Fibroblast of lung (primary cell): ENCODE data around the gene REX1BD. TPM values are rescaled to one million over a fixed set of nuclear protein-coding genes. Genes with fewer than 3 reads are reported as not detected.
"Not testable (repeated sequence)": the region's sequence is repeated elsewhere in the genome, so short reads cannot be mapped to it uniquely, and the experiment has no call there.

Experiments
- DNase-seq, 2 donors: peaks; one replicate each; pipeline versions ENCODE4 v3.0.0 to v3.0.0-alpha.2; 2010; ENCODE audit warnings: low read depth in 2 of 2
- H2AFZ ChIP-seq: 2 replicates; pipeline ENCODE4 v1.5.1; 2012; ENCODE audit warnings: low read length, control low read depth, inconsistent platforms
- H3K27ac ChIP-seq: 2 replicates; pipeline ENCODE4 v1.5.1; 2011; ENCODE audit warnings: low read length, control low read depth; ENCODE audit not compliant: insufficient read depth
- H3K27me3 ChIP-seq: 2 replicates; pipeline ENCODE4 v1.5.1; 2011; ENCODE audit warnings: mild to moderate bottlenecking, low read length; ENCODE audit not compliant: control insufficient read depth, insufficient read depth
- H3K36me3 ChIP-seq: 2 replicates; pipeline ENCODE4 v1.5.1; 2011; ENCODE audit warnings: low read length; ENCODE audit not compliant: control insufficient read depth, insufficient read depth
- H3K4me1 ChIP-seq: 2 replicates; pipeline ENCODE4 v1.5.1; 2011; ENCODE audit warnings: low read length; ENCODE audit not compliant: control insufficient read depth, insufficient read depth; ENCODE audit errors: extremely low read depth
- H3K4me2 ChIP-seq: 2 replicates; pipeline ENCODE4 v1.5.1; 2011; ENCODE audit warnings: low read length, control low read depth; ENCODE audit not compliant: insufficient read depth; ENCODE audit errors: extremely low read depth
- H3K4me3 ChIP-seq, 4 experiments: fragments of 200-600 bp in 1 of 4; sonication (generic) in 1 of 4; replicated peaks in 1 of 4; 2 replicates each; pipeline ENCODE4 v1.5.1; 2011 to 2016; ENCODE audit warnings: low read length in 4 of 4, low read depth in 3 of 4, mild to moderate bottlenecking in 3 of 4, control low read depth in 2 of 4, inconsistent platforms in 1 of 4, mixed read lengths in 1 of 4; ENCODE audit not compliant: insufficient read depth in 1 of 4; ENCODE audit errors: control extremely low read depth in 1 of 4
- H3K79me2 ChIP-seq: 2 replicates; pipeline ENCODE4 v1.5.1; 2012; ENCODE audit warnings: mild to moderate bottlenecking, low read length, inconsistent platforms; ENCODE audit not compliant: control insufficient read depth, insufficient read depth
- H3K9ac ChIP-seq: 2 replicates; pipeline ENCODE4 v1.5.1; 2011; ENCODE audit warnings: mild to moderate bottlenecking, low read length, control low read depth; ENCODE audit not compliant: insufficient read depth
- H3K9me3 ChIP-seq: 2 replicates; pipeline ENCODE4 v1.5.1; 2012; ENCODE audit warnings: low read depth, low read length; ENCODE audit not compliant: control insufficient read depth, insufficient read depth
- H4K20me1 ChIP-seq: 2 replicates; pipeline ENCODE4 v1.5.1; 2011; ENCODE audit warnings: low read length; ENCODE audit not compliant: control insufficient read depth, insufficient read depth; ENCODE audit errors: extremely low read depth
- EZH2 ChIP-seq: IDR thresholded peaks from 2 replicates; pipeline ENCODE4 v1.5.1; 2012; ENCODE audit warnings: low read length, control low read depth, mild to moderate bottlenecking; ENCODE audit errors: missing control alignments
- polyA plus RNA-seq, 2 donors: library from polyadenylated mRNA; depleted of rRNA in 1 of 2; stranded (reverse) in 1 of 2; unstranded in 1 of 2; fragments of >200 nt; gene quantifications; 2 replicates each; pipeline ENCODE4 v1.2.1, GENCODE V29; 2011 to 2012; ENCODE audit warnings: missing spikeins in 1 of 2
- total RNA-seq: library from RNA; depleted of rRNA; stranded (reverse); fragments of >200 nt; gene quantifications from 2 replicates; pipeline ENCODE4 v1.2.1, GENCODE V29; 2014
- TF ChIP-seq, protein P1 (sequence below), 2 donors: IDR thresholded peaks in 1 of 2; conservative IDR thresholded peaks in 1 of 2; 1 replicate in 1 of 2; 2 replicates in 1 of 2; pipeline ENCODE4 v1.5.1; 2011 to 2012; ENCODE audit warnings: low read length in 2 of 2, control low read depth in 1 of 2, inconsistent platforms in 1 of 2, low read depth in 1 of 2, mild to moderate bottlenecking in 1 of 2

Gene REX1BD
- total and polyA plus RNA-seq, 2 donors (not counting 1 experiment from before 2014, with no cell fraction given) = 16.2 to 37.0 TPM

DNA sequence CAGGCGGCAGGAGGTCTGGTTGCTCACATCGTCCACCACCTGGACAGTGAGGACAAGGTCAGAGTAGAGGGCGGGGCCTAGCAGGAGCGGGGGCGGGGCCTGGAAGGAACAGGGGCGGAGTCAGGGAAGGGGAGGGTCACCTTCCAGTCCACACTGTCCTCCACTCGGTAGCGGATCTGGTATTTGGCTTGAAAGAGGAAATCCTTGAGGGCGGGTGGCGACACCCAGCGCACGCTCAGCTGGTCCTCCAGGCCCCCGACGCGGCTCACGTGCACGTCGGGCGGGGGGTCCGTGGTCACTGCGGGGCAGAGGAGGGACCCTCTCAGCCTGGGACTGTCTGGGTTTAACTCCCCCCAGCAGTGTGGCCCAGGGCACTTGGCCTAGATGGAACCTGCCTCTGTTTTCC lies 8.2 kb downstream of the REX1BD start:
- no peaks in the 10 kb centered on the region for H3K27me3 ChIP-seq
- no peak overlapping the region for H2AFZ ChIP-seq
- no peak overlapping the region for H3K27ac ChIP-seq
- peak in 1 of 2 donors; percentile 32 for DNase-seq
- no peak overlapping the region for H3K4me3 ChIP-seq
- no peaks in the 10 kb centered on the region for H3K9me3 ChIP-seq
- H3K4me1 ChIP-seq = no peaks in the 10 kb centered on the region
- TF ChIP-seq, protein P1, sequence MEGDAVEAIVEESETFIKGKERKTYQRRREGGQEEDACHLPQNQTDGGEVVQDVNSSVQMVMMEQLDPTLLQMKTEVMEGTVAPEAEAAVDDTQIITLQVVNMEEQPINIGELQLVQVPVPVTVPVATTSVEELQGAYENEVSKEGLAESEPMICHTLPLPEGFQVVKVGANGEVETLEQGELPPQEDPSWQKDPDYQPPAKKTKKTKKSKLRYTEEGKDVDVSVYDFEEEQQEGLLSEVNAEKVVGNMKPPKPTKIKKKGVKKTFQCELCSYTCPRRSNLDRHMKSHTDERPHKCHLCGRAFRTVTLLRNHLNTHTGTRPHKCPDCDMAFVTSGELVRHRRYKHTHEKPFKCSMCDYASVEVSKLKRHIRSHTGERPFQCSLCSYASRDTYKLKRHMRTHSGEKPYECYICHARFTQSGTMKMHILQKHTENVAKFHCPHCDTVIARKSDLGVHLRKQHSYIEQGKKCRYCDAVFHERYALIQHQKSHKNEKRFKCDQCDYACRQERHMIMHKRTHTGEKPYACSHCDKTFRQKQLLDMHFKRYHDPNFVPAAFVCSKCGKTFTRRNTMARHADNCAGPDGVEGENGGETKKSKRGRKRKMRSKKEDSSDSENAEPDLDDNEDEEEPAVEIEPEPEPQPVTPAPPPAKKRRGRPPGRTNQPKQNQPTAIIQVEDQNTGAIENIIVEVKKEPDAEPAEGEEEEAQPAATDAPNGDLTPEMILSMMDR (conservative IDR thresholded peaks at IDR 0.05 in 1 of 2, IDR thresholded peaks at IDR 0.05 in 1 of 2; ENCODE audit: low read depth in 1 of 2, low read length in 2 of 2) = no peak
- no peak for TF ChIP-seq EZH2
- H3K9ac ChIP-seq = no peak overlapping the region
- H3K4me2 ChIP-seq = no peak overlapping the region
- H3K36me3 ChIP-seq = no peaks in the 10 kb centered on the region
- no peaks in the 10 kb centered on the region for H3K79me2 ChIP-seq
- H4K20me1 ChIP-seq = no peaks in the 10 kb centered on the region

DNA sequence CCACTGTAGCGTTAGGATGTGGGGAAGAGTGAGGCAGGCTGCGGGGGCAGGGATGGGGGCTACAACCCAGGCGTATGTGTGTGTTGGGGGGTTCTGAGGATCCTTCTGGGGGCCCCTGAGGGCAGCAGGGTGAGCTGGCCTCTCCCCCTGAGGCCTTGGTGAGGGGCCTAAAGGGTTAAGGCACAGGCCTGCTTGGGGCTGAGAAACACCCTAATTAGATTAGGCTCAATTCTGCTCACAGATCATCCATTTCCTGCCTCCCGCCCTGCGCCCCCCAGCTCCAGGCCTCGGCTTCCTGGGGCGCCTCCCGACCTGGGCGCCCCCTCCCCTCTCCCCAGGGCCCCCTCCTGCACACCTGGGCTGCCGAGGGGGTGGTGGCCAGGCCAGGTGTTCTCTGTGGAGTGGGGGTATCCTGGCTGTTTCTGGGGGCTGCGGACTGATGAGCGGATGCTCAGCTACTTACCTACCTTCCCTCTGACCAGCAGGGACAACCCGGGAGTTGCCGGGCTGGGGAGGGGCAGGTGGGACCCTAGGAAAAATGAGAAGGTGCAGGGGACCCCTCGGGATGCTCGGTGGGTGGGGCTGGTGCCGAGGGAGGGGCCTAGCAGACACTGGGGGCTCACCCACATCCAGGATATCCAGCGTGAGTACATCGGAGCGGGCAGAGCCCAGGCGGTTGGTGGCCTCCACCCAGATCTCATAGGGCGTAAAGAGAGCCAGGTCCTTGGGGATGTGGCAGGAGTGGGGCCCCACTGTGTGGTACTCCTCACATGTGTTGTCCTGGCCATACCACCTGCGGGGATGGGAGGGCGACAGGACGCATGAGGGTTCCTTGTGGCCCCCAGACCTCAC lies 9.4 kb downstream of the REX1BD start:
- Histone ChIP-seq H3K27ac (no peak overlapping the region), H3K4me2 (no peak overlapping the region), H3K9ac (no peak overlapping the region), H3K4me3 (no peak overlapping the region), H3K36me3 (no peaks in the 10 kb centered on the region), H3K9me3 (no peaks in the 10 kb centered on the region), H3K27me3 (peaks cover 1% of the 10 kb centered on the region), H3K79me2 (no peaks in the 10 kb centered on the region), H3K4me1 (no peaks in the 10 kb centered on the region), H2AFZ (no peak overlapping the region), H4K20me1 (no peaks in the 10 kb centered on the region)
- TF ChIP-seq EZH2 = no peak
- TF ChIP-seq, protein P1 (conservative IDR thresholded peaks at IDR 0.05 in 1 of 2, IDR thresholded peaks at IDR 0.05 in 1 of 2; ENCODE audit: low read depth in 1 of 2, low read length in 2 of 2) = no peak
- no peak for DNase-seq

DNA sequence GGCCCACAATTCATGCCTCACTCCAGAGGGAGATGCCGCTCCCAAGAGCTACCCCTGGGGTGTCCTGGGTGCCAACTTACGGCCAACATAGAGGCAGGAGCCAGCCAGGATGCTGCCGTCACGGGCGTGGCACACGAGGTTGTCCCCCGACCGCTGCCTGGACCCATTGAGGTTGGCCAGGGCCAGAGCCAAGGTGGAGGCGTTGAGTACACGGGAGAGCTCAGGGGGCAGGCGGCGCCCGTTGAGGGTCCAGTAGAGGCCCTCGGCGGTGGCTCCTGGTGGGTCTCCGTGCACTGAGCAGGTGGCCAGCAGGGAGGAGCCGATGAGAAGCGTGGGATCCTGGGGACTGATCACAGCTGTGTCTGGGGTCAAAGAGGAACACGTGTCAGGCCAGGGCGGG lies 10.9 kb downstream of the REX1BD start:
- no peaks in the 10 kb centered on the region for H4K20me1 ChIP-seq
- H3K36me3 ChIP-seq = no peaks in the 10 kb centered on the region
- H3K9me3 ChIP-seq = no peaks in the 10 kb centered on the region
- no peaks in the 10 kb centered on the region for H3K4me1 ChIP-seq
- H2AFZ ChIP-seq = no peak overlapping the region
- no peak for TF ChIP-seq EZH2
- TF ChIP-seq, protein P1 (conservative IDR thresholded peaks at IDR 0.05 in 1 of 2, IDR thresholded peaks at IDR 0.05 in 1 of 2; ENCODE audit: low read depth in 1 of 2, low read length in 2 of 2) = no peak
- no peaks in the 10 kb centered on the region for H3K79me2 ChIP-seq
- H3K4me3 ChIP-seq = no peak overlapping the region
- no peak overlapping the region for H3K4me2 ChIP-seq
- no peak overlapping the region for H3K27ac ChIP-seq
- H3K27me3 ChIP-seq = peaks cover 13% of the 10 kb centered on the region
- H3K9ac ChIP-seq = no peak overlapping the region
- DNase-seq = no peak

DNA sequence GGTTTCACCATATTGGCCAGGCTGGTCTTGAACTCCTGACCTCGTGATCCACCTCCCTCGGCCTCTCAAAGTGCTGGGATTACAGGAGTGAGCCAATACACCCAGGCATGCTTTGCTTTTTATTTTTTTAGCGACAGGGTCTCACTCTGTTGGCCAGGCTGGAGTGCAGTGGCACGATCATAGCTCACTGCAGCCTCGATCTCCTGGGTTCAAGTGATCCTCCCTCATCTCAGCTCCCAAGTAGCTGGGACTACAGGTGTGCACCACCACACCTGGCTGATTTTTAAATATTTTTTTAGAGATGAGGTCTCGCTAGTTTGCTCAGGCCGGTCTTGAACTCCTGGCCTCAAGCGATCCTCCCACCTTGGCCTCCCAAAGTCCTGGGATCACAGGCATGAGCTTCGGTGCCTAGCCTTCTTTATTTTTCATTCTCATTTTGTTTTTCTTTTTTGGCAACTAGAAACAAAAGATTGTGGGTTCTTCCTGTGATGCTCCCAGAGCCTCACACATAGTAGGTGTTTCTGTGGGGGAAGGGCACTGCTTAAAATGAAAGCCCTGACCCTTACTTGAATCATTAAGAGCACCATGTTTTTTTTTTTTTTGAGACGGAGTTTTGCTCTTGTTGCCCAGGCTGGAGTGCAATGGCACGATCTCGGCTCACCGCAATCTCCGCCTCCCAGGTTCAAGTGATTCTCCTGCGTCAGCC lies 12.2 kb downstream of the REX1BD start:
- H2AFZ ChIP-seq, H4K20me1 ChIP-seq, H3K9ac ChIP-seq, H3K9me3 ChIP-seq, H3K4me1 ChIP-seq, H3K4me2 ChIP-seq, H3K79me2 ChIP-seq, H3K36me3 ChIP-seq, H3K4me3 ChIP-seq, DNase-seq, H3K27ac ChIP-seq: not testable (repeated sequence)
- H3K27me3 ChIP-seq = peaks cover 23% of the 10 kb centered on the region
